GM21515 (cell line): ENCODE results near the gene CACNA1C.

Experiments
- ATAC-seq: cut with Tn5 transposase; IDR thresholded peaks from one replicate; pipeline ENCODE4 v1.9.1; 2021; ENCODE audit not compliant: unreplicated experiment

The CACNA1C gene

DNA sequence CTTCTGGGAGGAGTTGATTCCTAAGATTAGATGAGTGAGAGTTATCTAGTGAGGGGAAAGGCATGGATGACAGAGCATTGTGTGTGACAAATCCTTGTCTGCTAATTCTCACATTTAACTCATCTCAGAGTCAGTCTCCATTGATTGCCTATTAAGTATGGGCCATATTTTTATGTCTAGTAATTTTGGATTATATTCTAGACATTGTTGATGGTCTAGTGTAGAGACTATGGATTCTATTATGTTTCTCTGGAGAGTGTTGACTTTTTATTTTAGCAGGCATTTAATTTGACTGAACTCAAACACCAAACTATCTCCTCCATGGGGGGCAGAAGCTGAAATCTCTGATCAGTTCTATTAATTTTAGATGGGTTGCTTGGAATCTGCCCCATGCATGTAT lies 114.4 kb downstream of the CACNA1C start:
- ATAC-seq: no peak

DNA sequence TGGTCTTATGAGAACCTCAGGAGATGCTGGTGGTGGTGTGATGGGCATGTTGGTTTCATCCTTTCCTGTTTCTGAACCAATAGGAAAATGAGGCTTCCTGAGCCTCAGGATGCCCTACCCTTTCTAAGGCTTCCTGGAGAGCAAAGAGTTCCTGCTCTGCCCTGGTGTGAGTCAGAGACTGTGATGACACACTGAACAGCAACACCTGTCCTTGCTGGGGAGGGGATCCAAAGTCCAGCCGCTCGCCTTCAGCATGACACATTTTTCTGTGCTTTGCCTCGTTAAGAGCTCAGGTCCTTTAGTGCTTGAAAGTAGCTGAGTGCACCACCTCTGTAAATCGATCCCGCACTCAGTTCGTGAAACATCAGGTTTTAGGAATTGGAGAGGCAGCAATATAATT lies 116.0 kb downstream of the CACNA1C start:
- no peak for ATAC-seq

DNA sequence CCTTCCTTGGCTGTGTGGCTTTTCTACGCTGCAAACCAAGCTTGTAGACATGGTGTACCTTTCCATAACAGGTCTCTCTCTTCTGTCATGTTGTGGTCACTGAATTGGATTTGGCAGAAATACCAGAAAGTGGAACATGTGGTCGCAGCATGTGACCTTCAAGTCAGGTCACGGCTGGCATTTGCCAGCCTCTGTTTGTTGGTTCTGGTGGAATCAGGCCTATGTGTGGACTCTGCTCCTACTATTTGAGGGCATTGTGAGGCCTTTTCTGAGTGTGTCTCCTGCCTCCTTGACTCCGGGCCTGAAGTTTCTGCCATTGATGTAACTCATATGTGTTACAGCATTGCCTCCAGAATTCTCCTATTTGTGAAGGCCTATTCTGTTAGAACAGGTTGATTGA lies 116.7 kb downstream of the CACNA1C start:
- no peak for ATAC-seq

DNA sequence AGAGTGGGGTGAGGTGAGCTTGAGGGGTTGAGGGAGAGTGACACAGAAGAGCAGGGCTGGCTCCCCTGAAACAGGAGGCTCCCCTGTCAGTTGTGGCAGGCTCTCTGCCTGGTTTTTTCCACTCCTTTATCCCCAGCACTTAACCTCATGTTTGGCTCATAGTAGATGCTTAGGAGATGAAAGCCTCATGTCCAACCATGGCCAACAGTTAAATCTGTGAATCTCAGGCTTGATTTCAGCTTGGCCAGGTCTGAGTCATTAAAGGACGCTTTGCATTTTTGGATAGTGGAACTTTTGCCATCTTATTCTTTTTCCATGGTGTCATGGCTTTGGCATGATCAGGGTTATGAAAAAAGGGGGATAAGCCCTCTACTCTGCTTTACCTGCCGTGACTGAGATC lies 117.2 kb downstream of the CACNA1C start:
- no peak for ATAC-seq

DNA sequence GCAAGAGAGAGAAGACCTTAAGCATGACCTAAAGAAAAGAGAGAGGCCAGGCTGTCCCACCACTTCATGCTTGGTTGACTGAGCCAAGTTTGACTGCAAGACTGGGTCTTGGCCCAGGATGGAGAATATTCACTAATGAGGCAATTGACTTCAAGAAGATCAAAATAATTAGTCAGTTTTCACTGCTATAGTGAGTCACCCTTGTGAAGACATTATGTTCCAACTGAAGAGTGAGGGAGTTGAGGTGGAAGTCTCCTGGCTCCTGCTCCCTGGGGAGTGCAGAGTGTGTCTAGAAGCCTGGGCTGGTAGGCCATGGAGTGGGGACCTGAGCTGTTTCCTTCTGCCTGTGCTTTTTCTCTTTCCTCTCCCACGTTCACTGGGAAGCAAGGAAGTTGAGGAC lies 117.6 kb downstream of the CACNA1C start:
- ATAC-seq: no peak

DNA sequence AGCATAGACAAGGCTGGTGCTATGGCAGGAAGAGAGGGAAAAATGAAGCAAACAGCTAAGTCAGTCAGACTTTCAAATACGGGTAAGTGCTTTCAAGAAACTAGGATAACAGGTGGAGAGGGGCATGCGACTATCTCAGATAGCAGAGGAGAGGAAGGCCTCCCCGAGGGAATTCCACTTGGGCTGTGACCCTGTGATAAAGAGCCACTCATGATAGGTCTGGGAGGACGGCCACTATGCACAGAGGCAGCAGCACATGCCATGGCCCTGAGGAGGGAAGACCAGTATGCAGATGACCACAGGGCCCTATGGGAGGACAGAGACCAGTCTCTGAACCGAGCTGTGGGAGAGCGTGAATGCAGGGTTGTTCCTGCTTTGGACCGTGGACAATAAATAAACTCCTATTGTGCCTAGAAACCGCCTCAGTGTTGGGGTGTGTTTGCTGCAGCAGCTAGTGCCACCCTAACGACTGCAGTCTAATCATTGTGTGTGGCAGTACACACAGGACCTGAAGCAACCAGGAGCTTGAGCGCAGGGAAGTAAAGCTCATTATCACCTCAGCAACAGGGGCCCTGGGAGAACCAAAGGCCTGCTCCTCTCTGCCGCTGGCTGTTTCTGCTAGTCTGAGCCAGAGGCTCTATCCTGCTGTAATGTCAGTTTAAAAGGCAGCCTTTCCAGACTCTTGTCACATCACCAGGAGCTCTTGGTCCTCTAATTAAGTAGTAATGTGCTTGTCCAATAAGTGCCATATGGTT lies 119.1 kb downstream of the CACNA1C start:
- ATAC-seq: no peak

DNA sequence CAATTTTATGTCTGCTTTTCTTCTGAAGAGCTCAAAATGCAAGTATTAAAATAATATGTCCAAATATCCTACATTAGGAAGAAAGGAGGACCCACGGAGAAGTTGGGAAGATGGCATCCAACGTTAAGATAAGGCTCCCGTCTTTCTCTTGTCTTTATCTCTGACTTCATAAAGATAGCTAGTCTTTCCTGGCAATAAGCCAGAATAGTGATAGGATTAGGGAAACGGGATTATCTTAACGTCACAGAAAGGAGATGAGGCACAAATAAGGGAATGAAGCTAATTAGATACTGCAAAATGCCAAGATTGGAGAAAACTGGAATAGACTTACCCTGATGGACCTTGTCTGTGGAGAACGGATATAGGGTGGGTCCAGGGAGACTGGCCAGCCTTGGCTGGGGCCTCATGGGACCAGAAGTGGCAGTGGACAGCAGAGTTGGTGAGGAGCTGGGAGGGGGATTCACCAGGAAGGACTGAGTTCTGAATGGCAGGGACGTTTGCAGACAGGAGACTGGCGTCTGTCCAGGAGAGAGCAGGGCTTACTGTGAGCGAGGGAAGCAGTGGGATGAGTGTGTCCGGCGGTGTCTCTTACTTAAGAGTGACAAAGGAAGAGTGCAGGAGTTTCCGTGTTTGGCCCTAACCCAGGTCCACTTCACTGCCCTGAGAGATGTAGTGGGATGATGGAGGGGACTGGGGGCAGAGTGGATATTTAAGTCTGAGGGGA lies 119.9 kb downstream of the CACNA1C start:
- ATAC-seq: no peak

DNA sequence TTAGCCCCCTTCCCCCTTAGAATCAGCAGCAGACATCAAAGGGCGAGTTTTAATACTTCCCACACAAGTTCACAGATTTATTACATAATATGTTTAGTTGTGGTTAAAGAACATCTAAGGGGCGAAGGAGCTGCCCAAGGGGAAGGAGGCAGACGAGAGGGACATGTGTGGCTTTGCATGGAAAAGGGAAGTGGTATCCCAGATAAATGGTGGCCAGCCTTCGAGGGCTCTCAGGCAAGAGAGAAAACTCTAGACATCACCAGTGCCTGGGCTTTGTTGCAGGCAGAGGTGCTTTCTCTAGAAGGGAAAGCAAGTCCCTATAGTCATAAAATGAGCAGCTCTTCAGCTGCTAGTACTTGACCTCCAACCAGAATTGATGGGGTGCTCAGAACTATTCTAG lies 121.2 kb downstream of the CACNA1C start:
- ATAC-seq: no peak

DNA sequence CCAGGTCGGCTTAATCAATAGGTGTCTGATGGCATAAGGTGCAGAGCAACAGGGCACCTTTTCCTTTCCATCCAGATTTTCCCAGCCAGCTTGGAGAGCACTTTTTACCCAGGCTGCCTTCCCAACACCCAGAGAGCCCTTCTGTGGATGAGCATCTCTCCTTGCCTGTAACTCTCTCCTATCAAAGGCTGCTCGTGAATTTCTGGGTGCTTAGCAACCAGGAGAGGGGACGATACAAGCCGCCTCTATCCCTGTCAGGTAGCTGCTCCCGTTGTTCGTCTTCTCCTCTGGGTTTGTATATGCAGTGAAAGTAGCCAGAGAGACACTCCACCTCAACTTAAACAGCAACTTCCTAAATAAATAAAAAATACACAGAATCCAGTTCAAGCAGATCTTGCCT lies 124.2 kb downstream of the CACNA1C start:
- no peak for ATAC-seq

DNA sequence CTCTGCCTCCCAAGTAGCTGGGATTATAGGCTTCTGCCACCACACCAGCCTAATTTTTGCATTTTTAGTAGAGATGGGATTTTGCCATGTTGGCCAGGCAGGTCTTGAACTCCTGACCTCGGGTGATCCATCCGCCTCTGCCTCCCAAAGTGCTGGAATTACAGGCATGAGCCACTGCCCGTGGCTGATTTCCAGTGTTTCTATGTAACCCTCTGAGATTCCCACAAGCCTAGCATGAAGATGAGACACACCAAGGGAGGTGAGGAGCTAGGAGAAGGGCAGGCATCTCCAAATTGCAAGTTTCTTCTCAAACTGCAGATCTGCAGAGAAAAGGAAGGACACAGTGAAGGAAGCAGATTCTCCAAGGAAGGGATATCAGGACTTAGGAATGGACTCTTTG lies 125.0 kb downstream of the CACNA1C start:
- no peak for ATAC-seq

DNA sequence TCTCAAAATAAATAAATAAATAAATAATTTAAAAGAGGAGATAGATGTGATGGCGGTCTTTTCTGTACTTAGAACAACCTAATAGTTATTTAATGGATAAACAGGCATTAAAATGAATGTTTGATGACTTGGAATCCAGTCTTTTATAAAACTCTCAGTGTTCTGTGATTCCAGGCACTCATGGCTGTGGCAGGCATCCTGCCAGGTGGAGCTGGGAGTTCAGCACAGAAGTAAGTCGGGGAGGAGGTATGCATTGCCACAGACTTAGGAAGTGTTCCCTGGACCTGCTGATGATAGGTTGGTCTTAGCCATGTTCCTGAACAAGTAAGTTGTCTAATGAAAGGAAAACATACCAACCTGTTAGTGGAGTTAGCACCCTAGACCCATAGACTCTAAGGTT lies 126.3 kb downstream of the CACNA1C start:
- no peak for ATAC-seq

DNA sequence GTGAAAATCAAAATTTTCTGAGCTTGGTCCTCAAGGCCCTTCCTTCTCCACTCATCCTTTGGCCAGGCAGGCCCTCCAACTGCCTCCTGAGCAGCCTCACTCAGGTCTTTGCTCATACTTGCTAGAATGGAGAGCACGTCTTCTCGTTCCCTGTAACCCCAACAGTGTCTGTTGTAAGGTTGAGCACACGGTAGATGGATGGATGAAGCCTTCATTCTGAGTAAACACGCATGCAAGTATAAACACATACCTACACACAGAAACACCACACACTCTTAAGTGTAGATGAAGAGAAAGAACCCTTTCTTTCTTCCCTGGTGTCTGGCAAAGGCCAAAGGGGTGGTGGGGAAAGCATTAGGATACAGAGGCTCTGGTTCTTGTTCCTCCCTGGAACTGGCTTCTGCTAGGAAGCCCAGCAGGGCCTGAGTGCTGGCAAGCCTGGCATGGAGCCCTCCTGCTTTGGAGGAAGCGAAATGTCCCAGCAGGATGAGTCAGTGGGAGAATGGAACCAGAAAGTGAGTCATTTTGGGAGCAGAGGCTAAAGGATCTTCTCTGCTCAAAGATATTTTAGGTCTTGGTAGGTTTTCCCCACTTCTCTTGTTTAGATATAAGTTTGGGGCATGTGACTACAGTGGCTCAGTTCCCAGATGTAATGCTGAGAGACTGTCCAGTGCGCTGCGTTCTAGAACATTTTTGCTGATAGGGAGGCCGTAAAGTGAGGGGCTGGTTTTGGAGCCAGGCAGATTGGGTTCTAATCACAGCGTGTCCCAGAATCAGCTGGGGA lies 127.4 kb downstream of the CACNA1C start:
- no peak for ATAC-seq

DNA sequence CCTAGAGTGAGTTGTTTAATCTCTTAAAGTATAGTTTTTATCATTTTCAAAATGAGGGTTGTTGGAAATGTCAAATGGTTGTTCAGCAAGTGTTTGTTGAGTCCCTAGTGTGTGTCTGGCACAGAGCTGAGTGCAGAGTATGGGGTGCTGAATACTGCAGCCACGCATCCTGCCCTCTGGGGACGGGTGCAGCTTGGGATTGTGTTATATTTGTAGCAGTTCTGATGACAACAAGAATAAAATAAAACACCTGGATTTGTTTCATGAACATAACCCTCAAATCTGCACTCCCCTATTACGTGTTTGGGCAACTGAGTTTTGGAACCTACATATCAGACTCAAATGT lies 127.9 kb downstream of the CACNA1C start:
- no peak for ATAC-seq

DNA sequence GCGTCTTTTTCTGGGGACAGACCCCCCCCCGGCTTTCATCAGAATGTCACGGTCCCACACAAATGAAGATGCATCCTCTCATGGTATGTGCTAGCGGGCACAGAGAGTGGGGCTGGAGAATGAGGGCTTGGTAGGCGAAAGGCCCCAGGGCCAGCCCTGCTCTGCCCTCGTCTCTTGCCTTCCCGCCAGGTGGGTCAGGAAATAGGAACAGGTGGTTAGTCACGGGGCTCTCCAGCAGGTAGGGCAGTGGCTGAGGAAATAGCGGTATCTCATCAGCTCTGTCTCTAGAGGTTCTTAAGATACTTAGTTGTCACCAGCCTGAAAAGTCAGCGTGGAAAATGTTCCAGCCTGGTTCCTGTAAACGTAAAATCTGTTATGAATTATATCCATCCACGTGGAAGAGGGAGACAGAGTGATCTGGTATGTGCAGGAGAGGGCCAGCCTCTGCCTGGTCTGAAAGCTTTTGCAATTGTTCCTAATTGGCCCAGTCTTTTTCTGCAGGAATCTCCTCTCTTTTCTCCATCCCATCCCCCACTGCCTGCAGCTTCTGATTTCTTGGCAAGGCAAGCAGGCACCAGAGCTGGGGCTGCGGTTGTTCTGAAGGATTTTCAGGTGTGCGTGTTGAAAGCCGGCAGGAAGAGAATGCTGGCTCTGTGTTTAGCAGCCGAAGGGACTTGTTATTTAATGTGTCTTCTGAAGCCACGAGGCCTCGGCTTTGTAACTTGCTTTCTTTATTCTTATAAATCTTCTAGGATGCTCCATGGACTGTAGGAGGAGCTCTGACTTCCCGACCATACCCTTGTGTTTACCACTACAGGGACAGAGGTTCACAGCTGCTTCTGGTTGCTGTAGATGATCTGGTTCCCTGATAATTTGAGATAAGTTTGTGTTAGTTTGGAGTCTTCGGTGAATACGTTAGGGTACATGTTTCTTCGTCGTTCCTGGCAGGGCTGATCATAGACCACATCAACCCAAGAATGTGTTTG lies 131.1 kb downstream of the CACNA1C start:
- no peak for ATAC-seq

DNA sequence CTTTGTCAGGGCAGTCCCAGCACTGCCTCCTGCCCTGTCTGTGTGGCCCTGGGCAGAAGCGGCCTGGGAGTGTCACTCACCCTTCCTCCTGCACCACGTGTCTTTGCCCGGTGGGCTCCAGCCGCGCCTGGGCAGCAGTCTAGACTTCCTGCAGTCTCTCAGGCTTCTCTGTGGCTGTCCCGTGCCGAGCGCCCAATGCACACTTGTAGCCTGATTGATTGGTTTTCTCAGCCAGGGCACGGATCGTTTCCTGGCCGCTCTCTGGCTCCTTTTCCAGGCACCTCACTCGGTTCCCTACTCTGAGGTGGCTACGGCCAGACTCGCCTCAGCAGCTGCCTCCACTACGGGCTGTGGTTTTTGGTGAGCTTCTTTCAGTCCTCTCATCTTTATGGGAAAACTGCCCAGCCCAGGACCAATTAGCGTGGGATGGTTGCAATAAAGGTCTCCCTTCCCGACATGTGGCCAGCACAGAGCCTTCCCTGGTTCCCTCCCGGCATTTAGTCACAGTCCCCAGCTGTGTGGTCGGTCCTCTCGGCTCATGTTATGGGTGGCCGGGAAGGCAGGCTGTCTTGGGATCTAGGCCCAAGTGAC lies 133.1 kb downstream of the CACNA1C start:
- no peak for ATAC-seq

DNA sequence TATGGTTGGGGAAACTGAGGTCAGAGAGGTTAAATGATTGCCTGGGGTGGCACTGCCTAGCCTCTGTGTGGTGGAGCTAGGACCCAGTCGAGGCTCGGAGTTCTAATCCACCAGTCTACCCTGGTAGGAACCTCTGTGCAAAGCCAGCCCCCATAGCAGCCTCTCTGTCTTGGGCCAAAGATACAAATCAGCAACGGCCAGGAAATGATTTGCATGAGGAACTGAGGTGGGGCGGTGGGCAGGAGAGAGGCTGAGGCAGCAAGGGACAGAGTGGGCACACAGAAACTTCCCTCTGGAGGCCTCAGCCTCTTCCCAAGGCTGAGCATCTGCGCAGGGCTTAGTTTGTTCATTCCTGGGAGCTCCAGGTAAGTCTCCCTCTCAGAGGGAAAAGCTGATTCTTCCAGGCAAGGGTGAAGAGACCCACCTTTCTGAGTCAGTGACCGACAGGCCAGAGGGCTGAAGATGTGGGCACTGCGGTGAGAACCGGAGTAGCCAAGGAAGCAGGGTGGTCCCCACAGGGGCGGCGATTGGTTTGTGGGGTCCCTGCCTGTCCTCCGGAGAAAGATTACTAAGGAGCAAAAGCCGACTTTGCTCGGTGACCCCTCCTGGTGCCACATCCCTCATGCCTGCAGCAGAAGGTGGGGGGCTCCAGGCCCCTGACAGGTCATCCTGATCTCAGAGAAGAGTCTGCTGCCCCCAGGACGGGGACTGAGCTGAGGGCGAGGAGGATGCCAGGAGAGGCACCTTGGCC lies 134.6 kb downstream of the CACNA1C start:
- no peak for ATAC-seq

DNA sequence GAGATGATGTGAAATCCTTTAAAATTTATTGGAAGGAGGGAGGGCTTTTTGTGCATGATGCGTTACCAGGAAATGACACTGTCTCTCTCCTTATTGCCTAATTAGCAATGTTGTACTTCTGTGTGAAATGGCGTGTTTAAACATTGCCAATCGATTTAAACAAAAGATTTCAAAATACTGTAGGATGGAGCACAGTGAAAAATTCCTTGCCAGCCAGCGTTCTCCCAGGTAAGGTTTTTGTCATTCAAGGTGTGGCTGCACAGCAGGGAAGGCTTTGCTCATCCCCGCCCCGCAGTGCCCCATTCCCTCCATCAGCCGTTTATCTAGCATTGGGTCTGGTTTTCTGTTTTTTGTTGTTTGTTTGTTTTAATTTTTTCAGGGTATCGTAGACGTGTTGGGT lies 137.3 kb downstream of the CACNA1C start:
- no peak for ATAC-seq

DNA sequence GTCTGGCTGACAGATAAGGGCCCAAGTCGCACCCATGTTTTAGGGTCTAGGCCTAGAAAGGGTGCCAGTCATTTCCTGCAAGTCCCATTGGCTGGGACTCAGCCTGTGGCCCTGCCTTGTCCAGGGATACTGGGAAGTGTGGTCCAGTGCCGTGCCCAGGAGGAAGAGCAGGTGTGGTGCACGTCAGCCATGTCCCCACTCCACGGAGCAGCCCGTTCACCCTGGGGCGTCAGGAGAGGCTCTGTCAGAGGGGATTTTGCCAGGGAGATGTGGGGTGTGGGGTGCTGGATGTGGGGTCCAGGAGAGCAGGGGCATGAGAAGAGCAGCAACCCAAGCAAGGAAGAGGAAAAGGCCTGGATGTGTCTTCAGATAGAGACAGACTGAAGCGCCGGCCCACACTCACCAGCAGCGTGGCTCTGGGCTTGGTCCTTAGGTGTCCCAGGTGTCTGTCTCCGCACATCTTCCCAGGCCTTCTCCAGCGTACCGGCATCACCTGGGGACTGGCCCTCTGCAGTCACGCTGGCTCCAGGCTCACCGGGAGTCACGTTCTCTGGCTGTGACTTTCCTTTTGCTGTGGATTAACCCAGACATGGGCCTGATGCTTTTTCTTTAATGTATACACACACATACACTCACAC lies 138.2 kb downstream of the CACNA1C start:
- ATAC-seq: no peak

DNA sequence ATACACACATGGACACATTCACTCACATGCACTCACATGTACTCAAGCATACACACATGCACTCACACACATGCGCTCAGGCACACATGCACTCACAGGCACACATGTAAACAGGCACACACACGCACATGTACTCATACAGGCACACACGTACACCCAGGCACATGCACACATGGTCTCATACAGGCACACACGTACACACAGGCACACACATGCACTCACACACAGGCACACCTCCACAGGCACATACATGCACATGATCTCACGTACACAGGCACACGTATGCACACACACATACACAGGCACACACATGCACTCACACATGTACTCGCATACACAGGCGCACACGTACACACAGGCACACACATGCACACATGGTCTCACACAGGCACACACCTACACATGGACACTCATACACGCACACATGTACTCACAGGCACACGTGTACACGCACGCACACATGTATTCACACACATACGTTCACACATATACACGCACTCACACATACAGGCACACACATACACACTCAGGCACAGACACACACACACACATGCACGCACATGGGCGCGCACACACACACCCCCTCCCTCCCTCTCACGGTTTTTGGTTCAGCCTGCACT lies 138.9 kb downstream of the CACNA1C start:
- ATAC-seq: no peak
